ENCODE data around the gene SLC10A1. TPM values are rescaled to one million over a fixed set of nuclear protein-coding genes. Genes with fewer than 3 reads are reported as not detected.

Gene SLC10A1
- total RNA-seq, 1 donor from 2014 or later, result not detected

- intact Hi-C loops (cut with DNase I), result no loop called here
- no peak overlapping the region for H3K4me3 ChIP-seq
- no peaks in the 10 kb centered on the region for H3K9me3 ChIP-seq
- H3K27ac ChIP-seq, result no peak overlapping the region
- no peak for TF ChIP-seq POLR2A (IDR thresholded peaks at IDR 0.05)
- TF ChIP-seq CTCF (IDR thresholded peaks at IDR 0.05), result no peak
- TF ChIP-seq POLR2AphosphoS5 (IDR thresholded peaks at IDR 0.05; ENCODE audit: insufficient read depth in 1 of 2, low read depth in 1 of 2), result no peak
- H3K36me3 ChIP-seq, result no peaks in the 10 kb centered on the region
- no peaks in the 10 kb centered on the region for H3K27me3 ChIP-seq
- no peak for DNase-seq (ENCODE audit: extremely low spot score in 2 of 2)
- no peaks in the 10 kb centered on the region for H3K4me1 ChIP-seq
These were observed 4.1 kb downstream of the SLC10A1 start for GRCh38 chr14:69792887-69793421.

GRCh38 chr14:69789118-69789640 lies 7.9 kb downstream of the SLC10A1 start:
- no peak for DNase-seq (ENCODE audit: extremely low spot score in 2 of 2)
- TF ChIP-seq POLR2A (IDR thresholded peaks at IDR 0.05), result no peak
- no peak for TF ChIP-seq POLR2AphosphoS5 (IDR thresholded peaks at IDR 0.05; ENCODE audit: insufficient read depth in 1 of 2, low read depth in 1 of 2)
- TF ChIP-seq CTCF (IDR thresholded peaks at IDR 0.05), result no peak
- H3K27me3 ChIP-seq, result no peaks in the 10 kb centered on the region

GRCh38 chr14:69786603-69787002 lies 10.4 kb downstream of the SLC10A1 start:
- H3K9me3 ChIP-seq, result no peaks in the 10 kb centered on the region
- H3K27me3 ChIP-seq, result no peaks in the 10 kb centered on the region
- DNase-seq (ENCODE audit: extremely low spot score in 2 of 2), result no peak
- TF ChIP-seq POLR2AphosphoS5 (IDR thresholded peaks at IDR 0.05; ENCODE audit: insufficient read depth in 1 of 2, low read depth in 1 of 2), result no peak
- no peak for TF ChIP-seq POLR2A (IDR thresholded peaks at IDR 0.05)
- no peak for TF ChIP-seq CTCF (IDR thresholded peaks at IDR 0.05)
- H3K27ac ChIP-seq, result no peak overlapping the region
- no peaks in the 10 kb centered on the region for H3K4me1 ChIP-seq
- intact Hi-C loops (cut with DNase I), result no loop called here
- no peak overlapping the region for H3K4me3 ChIP-seq
- H3K36me3 ChIP-seq, result no peaks in the 10 kb centered on the region

More at GRCh38 chr14:69789118-69789640, 7.9 kb downstream of the SLC10A1 start:
- Histone ChIP-seq H3K4me1 (no peaks in the 10 kb centered on the region), H3K4me3 (no peak overlapping the region), H3K27ac (no peak overlapping the region), H3K36me3 (no peaks in the 10 kb centered on the region), H3K9me3 (no peaks in the 10 kb centered on the region)
- intact Hi-C loops (cut with DNase I), result no loop called here

GRCh38 chr14:69784942-69785341 lies 12.1 kb downstream of the SLC10A1 start:
- no peak overlapping the region for H3K4me3 ChIP-seq
- H3K27ac ChIP-seq, result no peak overlapping the region
- no peak for TF ChIP-seq POLR2AphosphoS5 (IDR thresholded peaks at IDR 0.05; ENCODE audit: insufficient read depth in 1 of 2, low read depth in 1 of 2)
- TF ChIP-seq POLR2A (IDR thresholded peaks at IDR 0.05), result no peak
- no peak for TF ChIP-seq CTCF (IDR thresholded peaks at IDR 0.05)
- H3K27me3 ChIP-seq, result no peaks in the 10 kb centered on the region
- intact Hi-C loops (cut with DNase I), result no loop called here
- H3K36me3 ChIP-seq, result peaks cover 0 to 6% of the 10 kb centered on the region in 2 donors
- no peaks in the 10 kb centered on the region for H3K4me1 ChIP-seq
- no peak for DNase-seq (ENCODE audit: extremely low spot score in 2 of 2)
- no peaks in the 10 kb centered on the region for H3K9me3 ChIP-seq

- Histone ChIP-seq H3K4me3 (no peak overlapping the region), H3K36me3 (peaks cover 0 to 33% of the 10 kb centered on the region in 2 donors), H3K9me3 (no peaks in the 10 kb centered on the region), H3K4me1 (no peaks in the 10 kb centered on the region), H3K27me3 (no peaks in the 10 kb centered on the region), H3K27ac (no peak overlapping the region)
- no peak for DNase-seq (ENCODE audit: extremely low spot score in 2 of 2)
- no peak for TF ChIP-seq CTCF (IDR thresholded peaks at IDR 0.05)
- TF ChIP-seq POLR2AphosphoS5 (IDR thresholded peaks at IDR 0.05; ENCODE audit: insufficient read depth in 1 of 2, low read depth in 1 of 2), result no peak
- no peak for TF ChIP-seq POLR2A (IDR thresholded peaks at IDR 0.05)
- intact Hi-C loops (cut with DNase I), result no loop called here
These were observed 16.1 kb downstream of the SLC10A1 start for GRCh38 chr14:69780952-69781351.
